ENCODE results near the gene LRRC8C. TPM values are rescaled to one million over a fixed set of nuclear protein-coding genes. Genes with fewer than 3 reads are reported as not detected.

Gene LRRC8C
- total RNA-seq, 2 donors from 2014 or later = 2.0 to 12.4 TPM

GRCh38 chr1:89609781-89610456, 23.0 kb upstream of the LRRC8C start:
- Histone ChIP-seq H3K27me3 (replicated peaks; ENCODE audit: insufficient read depth) (no peaks in the 10 kb centered on the region), H3K9me3 (no peaks in the 10 kb centered on the region), H3K36me3 (no peaks in the 10 kb centered on the region), H3K4me1 (replicated peaks) (no peaks in the 10 kb centered on the region), H3K27ac (no peak overlapping the region), H3K4me3 (no peak overlapping the region)
- TF ChIP-seq POLR2A (IDR thresholded peaks at IDR 0.05) (no peak), CTCF (IDR thresholded peaks at IDR 0.05) (no peak), POLR2AphosphoS5 (IDR thresholded peaks at IDR 0.05) (no peak)
- intact Hi-C loops (cut with DNase I) = no loop called here
- 81% methylated on average over 14 of the region's 14 CpGs for WGBS
- no peak for DNase-seq (ENCODE audit: low spot score)

DNA sequence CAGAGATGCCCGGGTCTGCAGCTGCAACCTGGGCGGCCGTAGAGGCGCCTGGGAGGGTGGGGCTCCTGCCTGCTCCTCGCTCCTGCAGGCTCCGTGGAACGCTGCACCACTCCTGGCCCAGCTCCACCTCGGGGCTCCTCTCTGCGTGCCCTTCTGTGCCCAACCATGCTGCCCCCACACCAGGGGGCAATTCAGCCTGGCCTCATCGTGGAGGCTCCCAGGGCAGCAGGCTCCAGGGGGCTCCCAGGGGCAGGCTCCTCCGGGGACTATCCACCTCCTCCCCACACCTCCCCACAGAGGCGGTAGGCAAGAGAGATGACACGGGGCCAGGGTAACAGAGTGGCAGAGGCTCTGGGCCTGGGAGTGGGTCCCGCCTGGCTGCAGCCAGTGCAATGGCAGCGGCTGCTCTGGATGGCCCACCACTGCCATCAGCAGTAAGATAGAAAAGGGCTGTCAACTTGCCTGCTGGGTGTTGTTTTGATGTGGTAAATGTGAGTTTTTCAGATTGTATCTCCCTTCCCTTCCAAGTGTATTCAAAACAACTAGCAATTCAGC, 22.4 kb upstream of the LRRC8C start:
- Histone ChIP-seq H3K4me3 (no peak overlapping the region), H3K27me3 (replicated peaks; ENCODE audit: insufficient read depth) (no peaks in the 10 kb centered on the region), H3K4me1 (replicated peaks) (no peaks in the 10 kb centered on the region), H3K9me3 (no peaks in the 10 kb centered on the region), H3K27ac (no peak overlapping the region), H3K36me3 (no peaks in the 10 kb centered on the region)
- TF ChIP-seq POLR2A (IDR thresholded peaks at IDR 0.05) (no peak), POLR2AphosphoS5 (IDR thresholded peaks at IDR 0.05) (no peak), CTCF (IDR thresholded peaks at IDR 0.05) (no peak)
- intact Hi-C loops (cut with DNase I) = no loop called here
- DNase-seq (ENCODE audit: low spot score) = no peak
- 82% methylated on average over 15 of the region's 15 CpGs for WGBS

DNA sequence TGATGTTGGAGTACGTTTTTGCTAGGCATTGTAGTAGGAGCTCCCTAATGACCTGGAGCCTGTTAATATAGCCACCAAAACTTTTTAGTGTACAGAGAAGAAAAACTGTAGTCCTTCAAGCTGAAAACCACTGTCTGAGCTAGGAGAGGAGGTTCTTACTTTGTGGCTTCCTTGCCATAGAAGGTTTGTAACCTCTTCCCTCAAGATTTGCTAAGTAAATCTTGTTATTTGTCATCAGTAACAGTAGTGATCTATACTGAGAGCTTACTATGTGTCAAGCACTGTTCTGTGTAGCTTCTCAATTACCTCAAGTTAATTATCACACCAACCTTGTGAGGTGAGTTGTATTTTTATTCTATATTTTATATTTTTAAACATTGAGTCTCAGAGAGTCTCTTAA, 21.2 kb upstream of the LRRC8C start:
- no peaks in the 10 kb centered on the region for H3K4me1 ChIP-seq (replicated peaks)
- 84% methylated on average over 1 of the region's 1 CpG for WGBS

DNA sequence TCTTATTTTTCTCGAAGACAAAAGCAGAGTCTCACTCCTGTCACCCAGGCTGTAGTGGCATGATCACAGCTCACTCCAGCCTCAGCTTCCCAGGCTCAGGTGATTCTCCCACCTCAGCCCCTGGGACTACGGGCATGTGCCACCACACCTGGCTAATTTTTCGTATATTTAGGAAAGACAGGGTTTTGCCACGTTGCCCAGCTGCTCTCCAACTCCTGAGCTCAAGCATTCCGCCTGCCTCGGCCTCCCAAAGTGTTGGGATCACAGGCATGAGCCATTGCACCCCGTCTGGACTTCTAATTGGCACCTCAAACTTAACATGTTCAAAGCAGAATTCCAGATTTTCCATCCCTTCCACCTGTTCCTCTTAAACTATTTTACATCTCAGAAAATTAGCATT, 19.0 kb upstream of the LRRC8C start:
- H3K27ac ChIP-seq = no peak overlapping the region
- DNase-seq (ENCODE audit: low spot score) = no peak
- 85% methylated on average over 7 of the region's 7 CpGs for WGBS
- no peak overlapping the region for H3K4me3 ChIP-seq
- H3K27me3 ChIP-seq (replicated peaks; ENCODE audit: insufficient read depth) = no peaks in the 10 kb centered on the region
- TF ChIP-seq POLR2AphosphoS5 (IDR thresholded peaks at IDR 0.05) = no peak
- TF ChIP-seq POLR2A (IDR thresholded peaks at IDR 0.05) = no peak
- no peak for TF ChIP-seq CTCF (IDR thresholded peaks at IDR 0.05)
- no peaks in the 10 kb centered on the region for H3K36me3 ChIP-seq
- no peaks in the 10 kb centered on the region for H3K4me1 ChIP-seq (replicated peaks)
- no peaks in the 10 kb centered on the region for H3K9me3 ChIP-seq
- intact Hi-C loops (cut with DNase I) = no loop called here

More for the DNA sequence above, 21.2 kb upstream of the LRRC8C start:
- H3K27me3 ChIP-seq (replicated peaks; ENCODE audit: insufficient read depth) = no peaks in the 10 kb centered on the region
- TF ChIP-seq CTCF (IDR thresholded peaks at IDR 0.05) (no peak), POLR2A (IDR thresholded peaks at IDR 0.05) (no peak), POLR2AphosphoS5 (IDR thresholded peaks at IDR 0.05) (no peak)
- intact Hi-C loops (cut with DNase I) = no loop called here
- no peaks in the 10 kb centered on the region for H3K36me3 ChIP-seq
- H3K4me3 ChIP-seq = no peak overlapping the region
- no peak for DNase-seq (ENCODE audit: low spot score)
- no peaks in the 10 kb centered on the region for H3K9me3 ChIP-seq
- H3K27ac ChIP-seq = no peak overlapping the region
